Panc1 (cell line): Measurements from ENCODE around the gene SHBG. TPM values are rescaled to one million over a fixed set of nuclear protein-coding genes. Genes with fewer than 3 reads are reported as not detected.

ENCODE experiments used
- ATAC-seq: fragments of 200-7000 bp; cut with Tn5 transposase; 2 replicates; pipeline ENCODE4 v1.9.1; 2020; ENCODE audit warnings: mild to moderate bottlenecking, moderate library complexity
- BruUV-seq: library from RNA; stranded (reverse); fragments of 400-500 nt; replicated peaks from 2 replicates; lab custom pipeline; 2021; lab: Mats Ljungman, UMichigan
- CTCF ChIA-PET: fragments of 300-600 bp; sonication (Branson Sonifier 250); formaldehyde crosslinking; loops from one replicate; lab custom pipeline; 2022; ENCODE audit warnings: antibody characterized with exemption; lab: Charles Lee
- POLR2A ChIA-PET: fragments of 300-600 bp; sonication (Branson Sonifier 250); formaldehyde crosslinking; loops from one replicate; lab custom pipeline; 2022; ENCODE audit warnings: antibody characterized with exemption; lab: Charles Lee
- DNase-seq: peaks from one replicate; pipeline ENCODE4 v3.0.0-alpha.2; 2010; ENCODE audit warnings: low read depth, low spot score
- H3K27ac ChIP-seq: 2 replicates; pipeline ENCODE4 v1.5.1; 2011; ENCODE audit warnings: mild to moderate bottlenecking, low read length, inconsistent platforms
- H3K27me3 ChIP-seq: fragments of 200-500 bp; sonication (Bioruptor generic); 2 replicates; pipeline ENCODE4 v1.6.0; 2014; ENCODE audit warnings: low read length, inconsistent platforms; ENCODE audit not compliant: control insufficient read depth, insufficient read depth
- H3K36me3 ChIP-seq: fragments of 200-500 bp; sonication (Bioruptor generic); 2 replicates; pipeline ENCODE4 v1.5.1; 2014; ENCODE audit warnings: inconsistent platforms, mild to moderate bottlenecking, low read length, moderate library complexity; ENCODE audit not compliant: control insufficient read depth, insufficient read depth
- H3K4me1 ChIP-seq: 2 replicates; pipeline ENCODE4 v1.5.1; 2011; ENCODE audit warnings: inconsistent platforms, mild to moderate bottlenecking, low read length, moderate library complexity; ENCODE audit not compliant: control insufficient read depth, insufficient read depth
- H3K4me3 ChIP-seq, 2 experiments: 2 replicates each; pipeline ENCODE4 v1.5.1; 2011 to 2012; ENCODE audit warnings: low read depth in 2 of 2, low read length in 2 of 2, mild to moderate bottlenecking in 2 of 2, inconsistent platforms in 1 of 2, moderate library complexity in 1 of 2
- H3K9me3 ChIP-seq: fragments of 200-500 bp; sonication (Bioruptor generic); 2 replicates; pipeline ENCODE4 v1.5.1; 2014; ENCODE audit warnings: low read depth, mild to moderate bottlenecking, inconsistent platforms, low read length, moderate library complexity; ENCODE audit not compliant: control insufficient read depth, insufficient read depth
- POLR2AphosphoS5 ChIP-seq: IDR thresholded peaks from 2 replicates; pipeline ENCODE4 v1.6.1; 2012; ENCODE audit warnings: mild to moderate bottlenecking, low read depth, low read length, moderate library complexity
- SIN3A ChIP-seq: IDR thresholded peaks from 2 replicates; pipeline ENCODE4 v1.6.1; 2012; ENCODE audit warnings: low read depth, mild to moderate bottlenecking, low read length, moderate library complexity, borderline replicate concordance; ENCODE audit not compliant: insufficient read depth
- TCF7L2 ChIP-seq: IDR thresholded peaks from 2 replicates; pipeline ENCODE4 v1.6.1; 2011; ENCODE audit warnings: mild to moderate bottlenecking, low read depth, low read length, inconsistent platforms
- in situ Hi-C: cut with HindIII; loops from 2 replicates; pipeline ENCODE4 v1.10.0; 2016; ENCODE audit warnings: low sequenced_read_pairs, low pct_unique_long_range_greater_than_20kb
- intact Hi-C: fragments of 100-400 bp; cut with micrococcal nuclease; formaldehyde crosslinking; loops from one replicate; pipeline ENCODE4 v1.10.0; 2022; ENCODE audit not compliant: unreplicated experiment
- total RNA-seq: library from RNA; stranded (reverse); gene quantifications from one replicate; pipeline ENCODE4 v1.2.1, GENCODE V29; 2021; ENCODE audit not compliant: unreplicated experiment
- TF ChIP-seq, protein P1 (sequence below): fragments of 450-650 bp; IDR thresholded peaks from 2 replicates; pipeline ENCODE4 v1.5.1; 2017; ENCODE audit warnings: mild to moderate bottlenecking
- TF ChIP-seq, protein P2 (sequence below), 2 experiments: IDR thresholded peaks; 2 replicates each; pipeline ENCODE4 v1.6.1; 2011 to 2012; ENCODE audit warnings: low read depth in 2 of 2, control low read depth in 1 of 2, low read length in 1 of 2, mild to moderate bottlenecking in 1 of 2, moderate library complexity in 1 of 2; ENCODE audit not compliant: insufficient read depth in 1 of 2

SHBG gene
- total RNA-seq, 1 experiment from 2014 or later, result 1.2 TPM

DNA sequence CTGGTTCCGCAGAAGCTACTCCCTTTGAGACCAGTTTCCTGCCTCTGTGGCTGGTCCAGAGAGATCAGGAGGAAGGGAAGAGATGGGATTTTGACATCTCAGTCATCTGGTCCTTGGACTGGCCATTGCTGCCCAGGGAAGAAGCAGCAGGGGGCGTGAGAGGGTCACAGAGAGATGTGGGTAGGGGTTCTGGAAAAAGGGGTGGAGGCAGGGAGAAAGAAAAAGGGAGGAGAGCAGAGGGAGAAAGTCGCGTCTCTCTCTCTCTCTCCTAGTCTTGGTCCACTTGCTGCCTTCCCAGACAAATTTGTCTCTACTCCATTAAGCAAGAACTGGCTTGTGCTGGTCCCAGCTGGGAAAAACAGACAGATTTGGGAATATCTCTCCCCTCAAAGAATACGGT is 4.4 kb downstream of the SHBG start:
- CTCF ChIA-PET, result interaction anchor here (0.7 to 2.1 kb wide), 2 partner anchors 33 to 53 kb away, joined by 8 read pairs; partner anchors contain the start of genes TP53 and WRAP53

DNA sequence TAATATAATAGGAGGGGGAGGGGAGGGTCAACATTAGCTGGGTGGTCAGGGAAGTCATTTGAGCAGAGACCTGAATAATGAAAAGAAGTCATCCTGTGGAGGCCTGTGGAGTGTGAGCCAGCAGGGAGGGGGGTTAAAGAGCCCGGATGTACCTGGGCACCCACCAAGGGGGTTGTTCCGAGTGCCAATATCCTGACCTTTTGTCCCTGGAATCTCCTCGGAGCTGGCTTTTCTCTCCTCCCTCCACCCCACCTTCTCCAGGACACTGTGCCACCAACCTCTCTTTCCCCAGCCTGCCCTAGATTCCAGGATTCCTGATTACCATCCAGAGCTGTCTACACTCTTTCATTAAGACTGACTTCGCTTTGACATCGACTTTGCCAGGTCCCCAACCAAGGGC is 6.2 kb downstream of the SHBG start:
- H3K27ac ChIP-seq, result no peak overlapping the region
- TF ChIP-seq, protein P1, sequence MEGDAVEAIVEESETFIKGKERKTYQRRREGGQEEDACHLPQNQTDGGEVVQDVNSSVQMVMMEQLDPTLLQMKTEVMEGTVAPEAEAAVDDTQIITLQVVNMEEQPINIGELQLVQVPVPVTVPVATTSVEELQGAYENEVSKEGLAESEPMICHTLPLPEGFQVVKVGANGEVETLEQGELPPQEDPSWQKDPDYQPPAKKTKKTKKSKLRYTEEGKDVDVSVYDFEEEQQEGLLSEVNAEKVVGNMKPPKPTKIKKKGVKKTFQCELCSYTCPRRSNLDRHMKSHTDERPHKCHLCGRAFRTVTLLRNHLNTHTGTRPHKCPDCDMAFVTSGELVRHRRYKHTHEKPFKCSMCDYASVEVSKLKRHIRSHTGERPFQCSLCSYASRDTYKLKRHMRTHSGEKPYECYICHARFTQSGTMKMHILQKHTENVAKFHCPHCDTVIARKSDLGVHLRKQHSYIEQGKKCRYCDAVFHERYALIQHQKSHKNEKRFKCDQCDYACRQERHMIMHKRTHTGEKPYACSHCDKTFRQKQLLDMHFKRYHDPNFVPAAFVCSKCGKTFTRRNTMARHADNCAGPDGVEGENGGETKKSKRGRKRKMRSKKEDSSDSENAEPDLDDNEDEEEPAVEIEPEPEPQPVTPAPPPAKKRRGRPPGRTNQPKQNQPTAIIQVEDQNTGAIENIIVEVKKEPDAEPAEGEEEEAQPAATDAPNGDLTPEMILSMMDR, result no peak
- TF ChIP-seq TCF7L2 (no peak), POLR2AphosphoS5 (no peak), SIN3A (no peak)
- TF ChIP-seq, protein P2, sequence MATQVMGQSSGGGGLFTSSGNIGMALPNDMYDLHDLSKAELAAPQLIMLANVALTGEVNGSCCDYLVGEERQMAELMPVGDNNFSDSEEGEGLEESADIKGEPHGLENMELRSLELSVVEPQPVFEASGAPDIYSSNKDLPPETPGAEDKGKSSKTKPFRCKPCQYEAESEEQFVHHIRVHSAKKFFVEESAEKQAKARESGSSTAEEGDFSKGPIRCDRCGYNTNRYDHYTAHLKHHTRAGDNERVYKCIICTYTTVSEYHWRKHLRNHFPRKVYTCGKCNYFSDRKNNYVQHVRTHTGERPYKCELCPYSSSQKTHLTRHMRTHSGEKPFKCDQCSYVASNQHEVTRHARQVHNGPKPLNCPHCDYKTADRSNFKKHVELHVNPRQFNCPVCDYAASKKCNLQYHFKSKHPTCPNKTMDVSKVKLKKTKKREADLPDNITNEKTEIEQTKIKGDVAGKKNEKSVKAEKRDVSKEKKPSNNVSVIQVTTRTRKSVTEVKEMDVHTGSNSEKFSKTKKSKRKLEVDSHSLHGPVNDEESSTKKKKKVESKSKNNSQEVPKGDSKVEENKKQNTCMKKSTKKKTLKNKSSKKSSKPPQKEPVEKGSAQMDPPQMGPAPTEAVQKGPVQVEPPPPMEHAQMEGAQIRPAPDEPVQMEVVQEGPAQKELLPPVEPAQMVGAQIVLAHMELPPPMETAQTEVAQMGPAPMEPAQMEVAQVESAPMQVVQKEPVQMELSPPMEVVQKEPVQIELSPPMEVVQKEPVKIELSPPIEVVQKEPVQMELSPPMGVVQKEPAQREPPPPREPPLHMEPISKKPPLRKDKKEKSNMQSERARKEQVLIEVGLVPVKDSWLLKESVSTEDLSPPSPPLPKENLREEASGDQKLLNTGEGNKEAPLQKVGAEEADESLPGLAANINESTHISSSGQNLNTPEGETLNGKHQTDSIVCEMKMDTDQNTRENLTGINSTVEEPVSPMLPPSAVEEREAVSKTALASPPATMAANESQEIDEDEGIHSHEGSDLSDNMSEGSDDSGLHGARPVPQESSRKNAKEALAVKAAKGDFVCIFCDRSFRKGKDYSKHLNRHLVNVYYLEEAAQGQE (IDR thresholded peaks at IDR 0.05; ENCODE audit: insufficient read depth in 1 of 2, low read depth in 2 of 2, low read length in 1 of 2), result no peak
- intact Hi-C loops, result no loop called here
- in situ Hi-C loops, result no loop called here
- no peaks in the 10 kb centered on the region for H3K9me3 ChIP-seq
- CTCF ChIA-PET, result no interaction called here
- H3K4me3 ChIP-seq, result no peak overlapping the region
- POLR2A ChIA-PET, result no interaction called here
- DNase-seq (no peak), ATAC-seq (no peak)
- BruUV-seq, result no TSS peak
- H3K36me3 ChIP-seq, result no peaks in the 10 kb centered on the region
- H3K4me1 ChIP-seq, result no peaks in the 10 kb centered on the region
- no peaks in the 10 kb centered on the region for H3K27me3 ChIP-seq

More for the DNA sequence above, 4.4 kb downstream of the SHBG start:
- POLR2A ChIA-PET, result no interaction called here
- no peaks in the 10 kb centered on the region for H3K9me3 ChIP-seq
- ATAC-seq (peak; percentile 72), DNase-seq (no peak)
- H3K4me3 ChIP-seq, result no peak overlapping the region
- no TSS peak for BruUV-seq
- TF ChIP-seq, protein P1, result no peak; the same call in 1 of the 2 replicates
- TF ChIP-seq SIN3A (no peak), TCF7L2 (no peak)
- H3K27ac ChIP-seq, result no peak overlapping the region
- H3K4me1 ChIP-seq, result no peaks in the 10 kb centered on the region
- no peaks in the 10 kb centered on the region for H3K27me3 ChIP-seq
- no peaks in the 10 kb centered on the region for H3K36me3 ChIP-seq
- in situ Hi-C loops (no loop called here), intact Hi-C loops (no loop called here)
